BE2C (cell line): Measurements from ENCODE around the gene STAP2.

Experiments used
- DNase-seq: peaks from one replicate; pipeline ENCODE4 v3.0.0-alpha.2; 2020
- H3K27me3 ChIP-seq: fragments of 250-450 bp; sonication (Bioruptor Pico); 2 replicates; pipeline ENCODE4 v1.5.1; 2020; ENCODE audit warnings: mild to moderate bottlenecking
- H3K36me3 ChIP-seq: fragments of 250-450 bp; sonication (Bioruptor Pico); 2 replicates; pipeline ENCODE4 v1.5.1; 2020; ENCODE audit warnings: mild to moderate bottlenecking
- H3K4me1 ChIP-seq: fragments of 250-450 bp; sonication (Bioruptor Pico); 2 replicates; pipeline ENCODE4 v1.5.1; 2020
- H3K4me3 ChIP-seq: 2 replicates; pipeline ENCODE4 v1.5.1; 2011; ENCODE audit warnings: low read depth, low read length
- H3K9me3 ChIP-seq: fragments of 250-450 bp; sonication (Bioruptor Pico); 2 replicates; pipeline ENCODE4 v1.5.1; 2020
- CTCF ChIP-seq: IDR thresholded peaks from 2 replicates; pipeline ENCODE4 v1.5.1; 2012; ENCODE audit warnings: mild to moderate bottlenecking, low read depth, low read length

STAP2 gene

GRCh38 chr19:4367781-4368127 is 29.1 kb upstream of the STAP2 start:
- Histone ChIP-seq H3K36me3 (peaks cover 38% of the 10 kb centered on the region), H3K27me3 (no peaks in the 10 kb centered on the region), H3K9me3 (no peaks in the 10 kb centered on the region), H3K4me1 (peaks cover 8% of the 10 kb centered on the region), H3K4me3 (no peak overlapping the region)
- no peak for DNase-seq
- no peak for TF ChIP-seq CTCF

- DNase-seq, result no peak
- peaks cover 42% of the 10 kb centered on the region for H3K36me3 ChIP-seq
- H3K4me3 ChIP-seq, result no peak overlapping the region
- H3K4me1 ChIP-seq, result peaks cover 8% of the 10 kb centered on the region
- no peaks in the 10 kb centered on the region for H3K27me3 ChIP-seq
- no peaks in the 10 kb centered on the region for H3K9me3 ChIP-seq
- no peak for TF ChIP-seq CTCF
These were observed 28.7 kb upstream of the STAP2 start for GRCh38 chr19:4367336-4367723.

- Histone ChIP-seq H3K36me3 (peaks cover 47% of the 10 kb centered on the region), H3K27me3 (no peaks in the 10 kb centered on the region), H3K4me1 (peaks cover 8% of the 10 kb centered on the region; the same call in 1 of the 2 replicates), H3K9me3 (no peaks in the 10 kb centered on the region), H3K4me3 (no peak overlapping the region)
- DNase-seq, result no peak
- TF ChIP-seq CTCF, result no peak
These were observed 28.2 kb upstream of the STAP2 start for GRCh38 chr19:4366666-4367335.

- DNase-seq, result no peak
These were observed 27.4 kb upstream of the STAP2 start for GRCh38 chr19:4365791-4366665.

GRCh38 chr19:4365341-4365740 is 26.7 kb upstream of the STAP2 start:
- H3K36me3 ChIP-seq, result peaks cover 60% of the 10 kb centered on the region

More at GRCh38 chr19:4365791-4366665, 27.4 kb upstream of the STAP2 start:
- H3K4me1 ChIP-seq, result peaks cover 8% of the 10 kb centered on the region; the same call in 1 of the 2 replicates
- H3K4me3 ChIP-seq, result no peak overlapping the region
- H3K27me3 ChIP-seq, result no peaks in the 10 kb centered on the region
- peaks cover 53% of the 10 kb centered on the region for H3K36me3 ChIP-seq
- TF ChIP-seq CTCF, result no peak
- no peaks in the 10 kb centered on the region for H3K9me3 ChIP-seq

More at GRCh38 chr19:4365341-4365740, 26.7 kb upstream of the STAP2 start:
- Histone ChIP-seq H3K9me3 (no peaks in the 10 kb centered on the region), H3K4me1 (peaks cover 8% of the 10 kb centered on the region; the same call in 1 of the 2 replicates), H3K4me3 (no peak overlapping the region), H3K27me3 (no peaks in the 10 kb centered on the region)
- no peak for DNase-seq
- TF ChIP-seq CTCF, result no peak
